WTC11 (cell line): ENCODE results near the gene ENGASE. TPM values are rescaled to one million over a fixed set of nuclear protein-coding genes. Genes with fewer than 3 reads are reported as not detected.

Source experiments
- ATAC-seq: fragments of 200-7000 bp; cut with Tn5 transposase; 2 replicates; pipeline ENCODE4 v1.10.0; 2021; ENCODE audit warnings: mild to moderate bottlenecking, moderate library complexity
- CTCF ChIA-PET: fragments of 300-600 bp; sonication (Branson Sonifier 250); formaldehyde crosslinking; loops from one replicate; lab custom pipeline; 2021; ENCODE audit warnings: antibody characterized with exemption; lab: Charles Lee
- POLR2A ChIA-PET: fragments of 350-600 bp; sonication (Branson Sonifier 250); formaldehyde crosslinking; loops from one replicate; lab custom pipeline; 2021; ENCODE audit warnings: antibody characterized with exemption; lab: Charles Lee
- DNase-seq: peaks from one replicate; pipeline ENCODE4 v3.0.0; 2021; ENCODE audit warnings: low spot score
- H3K27ac Mint-ChIP-seq: 2 replicates; pipeline ENCODE4 v1.8.0; 2021; ENCODE audit warnings: mixed read lengths
- H3K27me3 Mint-ChIP-seq: 2 replicates; pipeline ENCODE4 v1.8.0; 2021; ENCODE audit warnings: low read depth, mild to moderate bottlenecking, moderate library complexity, mixed read lengths
- H3K36me3 Mint-ChIP-seq: 2 replicates; pipeline ENCODE4 v1.8.0; 2021; ENCODE audit warnings: mixed read lengths
- H3K4me1 Mint-ChIP-seq: 2 replicates; pipeline ENCODE4 v1.8.0; 2022; ENCODE audit warnings: mixed read lengths
- H3K4me3 Mint-ChIP-seq: 2 replicates; pipeline ENCODE4 v1.8.0; 2021; ENCODE audit warnings: mild to moderate bottlenecking, moderate library complexity, mixed read lengths
- H3K9me3 Mint-ChIP-seq: 2 replicates; pipeline ENCODE4 v1.8.0; 2021; ENCODE audit warnings: mixed read lengths
- ATF1 ChIP-seq: sonication (generic); formaldehyde crosslinking; IDR thresholded peaks from 2 replicates; pipeline ENCODE4 v1.8.1; 2023; ENCODE audit warnings: mild to moderate bottlenecking, moderate library complexity, missing genetic modification reagents
- CBFB ChIP-seq: sonication (generic); formaldehyde crosslinking; IDR thresholded peaks from 2 replicates; pipeline ENCODE4 v1.8.1; 2022; ENCODE audit warnings: mild to moderate bottlenecking, low read depth, missing genetic modification reagents
- ELF4 ChIP-seq: sonication (generic); formaldehyde crosslinking; IDR thresholded peaks from 2 replicates; pipeline ENCODE4 v1.8.1; 2022; ENCODE audit warnings: low read depth, mild to moderate bottlenecking, moderate library complexity, missing genetic modification reagents
- ETV6 ChIP-seq: sonication (generic); formaldehyde crosslinking; IDR thresholded peaks from 2 replicates; pipeline ENCODE4 v1.8.1; 2022; ENCODE audit warnings: mild to moderate bottlenecking, missing genetic modification reagents
- KAT7 ChIP-seq: sonication (generic); formaldehyde crosslinking; IDR thresholded peaks from 2 replicates; pipeline ENCODE4 v1.8.1; 2023; ENCODE audit warnings: missing genetic modification reagents, mild to moderate bottlenecking, borderline replicate concordance
- MYBL2 ChIP-seq: sonication (generic); formaldehyde crosslinking; IDR thresholded peaks from 2 replicates; pipeline ENCODE4 v1.8.1; 2023; ENCODE audit warnings: mild to moderate bottlenecking, moderate library complexity, missing genetic modification reagents
- NFYB ChIP-seq: sonication (generic); formaldehyde crosslinking; conservative IDR thresholded peaks from 2 replicates; pipeline ENCODE4 v1.8.0; 2022; ENCODE audit warnings: low read depth, missing genetic modification reagents
- NR3C1 ChIP-seq: sonication (generic); formaldehyde crosslinking; conservative IDR thresholded peaks from 2 replicates; pipeline ENCODE4 v1.8.1; 2023; ENCODE audit warnings: low read depth, mild to moderate bottlenecking, missing genetic modification reagents
- SMAD3 ChIP-seq: sonication (generic); formaldehyde crosslinking; IDR thresholded peaks from 2 replicates; pipeline ENCODE4 v1.8.0; 2022; ENCODE audit warnings: missing genetic modification reagents, mild to moderate bottlenecking, borderline replicate concordance
- TEAD4 ChIP-seq: sonication (generic); formaldehyde crosslinking; IDR thresholded peaks from 2 replicates; pipeline ENCODE4 v1.8.0; 2022; ENCODE audit warnings: mild to moderate bottlenecking, missing genetic modification reagents
- ZBTB21 ChIP-seq: sonication (generic); formaldehyde crosslinking; IDR thresholded peaks from 2 replicates; pipeline ENCODE4 v1.8.1; 2023; ENCODE audit warnings: mild to moderate bottlenecking, missing genetic modification reagents, borderline replicate concordance
- ZNF121 ChIP-seq: sonication (generic); formaldehyde crosslinking; IDR thresholded peaks from 2 replicates; pipeline ENCODE4 v1.8.0; 2023; ENCODE audit warnings: missing genetic modification reagents
- ZNF263 ChIP-seq: sonication (generic); formaldehyde crosslinking; IDR thresholded peaks from 2 replicates; pipeline ENCODE4 v1.8.1; 2022; ENCODE audit warnings: low read depth, mild to moderate bottlenecking, moderate library complexity, missing genetic modification reagents
- ZNF396 ChIP-seq: fragments of 250-450 bp; sonication (Bioruptor Pico); IDR thresholded peaks from 2 replicates; pipeline ENCODE4 v1.8.0; 2021; ENCODE audit warnings: mild to moderate bottlenecking, moderate library complexity, borderline replicate concordance
- ZNF423 ChIP-seq: fragments of 250-450 bp; sonication (Bioruptor Pico); IDR thresholded peaks from 2 replicates; pipeline ENCODE4 v2.1.2; 2022; ENCODE audit warnings: mild to moderate bottlenecking, moderate library complexity
- ZNF671 ChIP-seq: fragments of 250-450 bp; sonication (Bioruptor Pico); IDR thresholded peaks from 2 replicates; pipeline ENCODE4 v1.8.0; 2021; ENCODE audit warnings: mild to moderate bottlenecking
- total RNA-seq: library from RNA; stranded (reverse); gene quantifications from 3 replicates; pipeline ENCODE4 v1.2.3, GENCODE V29; 2021
- TF ChIP-seq, protein P1 (sequence below): sonication (generic); formaldehyde crosslinking; conservative IDR thresholded peaks from 2 replicates; pipeline ENCODE4 v1.8.1; 2022; ENCODE audit warnings: mild to moderate bottlenecking, missing genetic modification reagents
- TF ChIP-seq, protein P2 (sequence below): sonication (generic); formaldehyde crosslinking; IDR thresholded peaks from 2 replicates; pipeline ENCODE4 v1.8.0; 2023; ENCODE audit warnings: missing genetic modification reagents
- TF ChIP-seq, protein P3 (sequence below): sonication (generic); formaldehyde crosslinking; IDR thresholded peaks from 2 replicates; pipeline ENCODE4 v1.8.1; 2023; ENCODE audit warnings: mild to moderate bottlenecking, missing genetic modification reagents
- TF ChIP-seq, protein P4 (sequence below): sonication (generic); formaldehyde crosslinking; IDR thresholded peaks from 2 replicates; pipeline ENCODE4 v1.8.1; 2022; ENCODE audit warnings: mild to moderate bottlenecking, moderate library complexity, missing genetic modification reagents
- TF ChIP-seq, protein P5 (sequence below): fragments of 200-600 bp; IDR thresholded peaks from 2 replicates; pipeline ENCODE4 v1.8.0; 2022; ENCODE audit warnings: antibody characterized with exemption
- TF ChIP-seq, protein P6 (sequence below): sonication (generic); formaldehyde crosslinking; IDR thresholded peaks from 2 replicates; pipeline ENCODE4 v1.8.0; 2022; ENCODE audit warnings: mild to moderate bottlenecking, missing genetic modification reagents
- TF ChIP-seq, protein P7 (sequence below): sonication (generic); formaldehyde crosslinking; IDR thresholded peaks from 2 replicates; pipeline ENCODE4 v1.8.1; 2023; ENCODE audit warnings: mild to moderate bottlenecking, missing genetic modification reagents, moderate library complexity
- TF ChIP-seq, protein P8 (sequence below): sonication (generic); formaldehyde crosslinking; IDR thresholded peaks from 2 replicates; pipeline ENCODE4 v1.8.0; 2022; ENCODE audit warnings: mild to moderate bottlenecking, missing genetic modification reagents

Gene ENGASE
- total RNA-seq, 1 experiment from 2014 or later = 41.6 TPM

DNA sequence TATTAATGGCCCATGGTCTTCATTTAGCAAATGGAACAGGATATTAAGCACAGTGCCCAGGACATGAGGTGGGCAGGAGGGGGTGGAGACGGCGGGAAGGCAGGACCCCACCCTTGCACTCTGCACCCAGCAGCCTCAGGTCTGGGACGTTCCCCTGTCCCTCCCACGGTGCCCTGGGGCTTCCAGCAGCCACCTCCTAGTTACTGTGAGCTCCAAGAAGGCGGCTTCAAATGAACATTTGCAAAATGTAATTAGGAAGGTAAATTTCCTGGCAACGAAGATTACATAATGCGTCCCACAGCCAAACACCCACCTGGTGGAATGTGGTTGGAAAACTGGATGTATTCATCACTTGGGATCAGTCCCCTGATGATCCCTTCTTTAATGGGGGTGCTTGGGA is 59.4 kb downstream of the ENGASE start:
- TF ChIP-seq SMAD3 (CRISPR knock-in tag) (no peak), KAT7 (CRISPR knock-in tag) (no peak), MYBL2 (CRISPR knock-in tag) (no peak), ZNF671 (CRISPR knock-in tag) (no peak), ZNF121 (CRISPR knock-in tag) (no peak), CBFB (CRISPR knock-in tag) (no peak), NFYB (no peak), ZBTB21 (CRISPR knock-in tag) (no peak), ZNF423 (CRISPR knock-in tag) (no peak), TEAD4 (CRISPR knock-in tag) (no peak), ZNF396 (CRISPR knock-in tag) (no peak)
- TF ChIP-seq, protein P1, sequence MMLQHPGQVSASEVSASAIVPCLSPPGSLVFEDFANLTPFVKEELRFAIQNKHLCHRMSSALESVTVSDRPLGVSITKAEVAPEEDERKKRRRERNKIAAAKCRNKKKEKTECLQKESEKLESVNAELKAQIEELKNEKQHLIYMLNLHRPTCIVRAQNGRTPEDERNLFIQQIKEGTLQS (CRISPR knock-in tag) = no peak
- TF ChIP-seq, protein P2, sequence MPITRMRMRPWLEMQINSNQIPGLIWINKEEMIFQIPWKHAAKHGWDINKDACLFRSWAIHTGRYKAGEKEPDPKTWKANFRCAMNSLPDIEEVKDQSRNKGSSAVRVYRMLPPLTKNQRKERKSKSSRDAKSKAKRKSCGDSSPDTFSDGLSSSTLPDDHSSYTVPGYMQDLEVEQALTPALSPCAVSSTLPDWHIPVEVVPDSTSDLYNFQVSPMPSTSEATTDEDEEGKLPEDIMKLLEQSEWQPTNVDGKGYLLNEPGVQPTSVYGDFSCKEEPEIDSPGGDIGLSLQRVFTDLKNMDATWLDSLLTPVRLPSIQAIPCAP = no peak
- TF ChIP-seq, protein P3, sequence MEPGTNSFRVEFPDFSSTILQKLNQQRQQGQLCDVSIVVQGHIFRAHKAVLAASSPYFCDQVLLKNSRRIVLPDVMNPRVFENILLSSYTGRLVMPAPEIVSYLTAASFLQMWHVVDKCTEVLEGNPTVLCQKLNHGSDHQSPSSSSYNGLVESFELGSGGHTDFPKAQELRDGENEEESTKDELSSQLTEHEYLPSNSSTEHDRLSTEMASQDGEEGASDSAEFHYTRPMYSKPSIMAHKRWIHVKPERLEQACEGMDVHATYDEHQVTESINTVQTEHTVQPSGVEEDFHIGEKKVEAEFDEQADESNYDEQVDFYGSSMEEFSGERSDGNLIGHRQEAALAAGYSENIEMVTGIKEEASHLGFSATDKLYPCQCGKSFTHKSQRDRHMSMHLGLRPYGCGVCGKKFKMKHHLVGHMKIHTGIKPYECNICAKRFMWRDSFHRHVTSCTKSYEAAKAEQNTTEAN = no peak
- Mint-ChIP-seq H3K27ac (no peak overlapping the region), H3K4me3 (no peak overlapping the region), H3K27me3 (no peaks in the 10 kb centered on the region), H3K4me1 (no peaks in the 10 kb centered on the region), H3K9me3 (peaks cover 9% of the 10 kb centered on the region), H3K36me3 (no peaks in the 10 kb centered on the region)
- ChIA-PET CTCF (interaction anchor here (1.2 to 2.2 kb wide), 2 partner anchors 29 to 46 kb away, joined by 3 to 8 read pairs; no protein-coding TSS in a partner anchor), POLR2A (no interaction called here)
- no peak for DNase-seq
- no peak for ATAC-seq

DNA sequence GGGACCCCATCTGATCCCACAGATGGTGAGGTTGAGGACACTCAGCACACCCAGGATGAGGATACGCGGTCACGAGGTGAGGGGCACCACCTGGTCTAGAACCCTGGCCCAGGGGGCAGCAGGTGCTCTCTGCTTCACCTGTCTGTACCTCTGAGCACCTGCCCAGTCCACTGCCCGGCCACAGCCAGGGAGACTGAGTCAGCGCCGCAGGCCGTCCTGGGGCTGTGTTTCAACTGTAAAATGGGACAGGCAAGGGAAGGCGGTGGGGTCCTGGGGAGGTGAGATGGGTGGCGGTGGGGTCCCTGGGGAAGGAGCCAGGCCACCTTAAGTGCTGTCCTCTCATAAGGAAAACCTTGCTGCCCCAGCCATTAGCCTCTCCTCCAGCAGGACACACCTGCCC is 60.4 kb downstream of the ENGASE start:
- no peak overlapping the region for H3K4me3 Mint-ChIP-seq
- ATAC-seq (no peak), DNase-seq (no peak)
- TF ChIP-seq, protein P4, sequence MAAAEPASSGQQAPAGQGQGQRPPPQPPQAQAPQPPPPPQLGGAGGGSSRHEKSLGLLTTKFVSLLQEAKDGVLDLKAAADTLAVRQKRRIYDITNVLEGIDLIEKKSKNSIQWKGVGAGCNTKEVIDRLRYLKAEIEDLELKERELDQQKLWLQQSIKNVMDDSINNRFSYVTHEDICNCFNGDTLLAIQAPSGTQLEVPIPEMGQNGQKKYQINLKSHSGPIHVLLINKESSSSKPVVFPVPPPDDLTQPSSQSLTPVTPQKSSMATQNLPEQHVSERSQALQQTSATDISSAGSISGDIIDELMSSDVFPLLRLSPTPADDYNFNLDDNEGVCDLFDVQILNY = no peak
- TF ChIP-seq ELF4 (CRISPR knock-in tag) = no peak
- TF ChIP-seq, protein P5, sequence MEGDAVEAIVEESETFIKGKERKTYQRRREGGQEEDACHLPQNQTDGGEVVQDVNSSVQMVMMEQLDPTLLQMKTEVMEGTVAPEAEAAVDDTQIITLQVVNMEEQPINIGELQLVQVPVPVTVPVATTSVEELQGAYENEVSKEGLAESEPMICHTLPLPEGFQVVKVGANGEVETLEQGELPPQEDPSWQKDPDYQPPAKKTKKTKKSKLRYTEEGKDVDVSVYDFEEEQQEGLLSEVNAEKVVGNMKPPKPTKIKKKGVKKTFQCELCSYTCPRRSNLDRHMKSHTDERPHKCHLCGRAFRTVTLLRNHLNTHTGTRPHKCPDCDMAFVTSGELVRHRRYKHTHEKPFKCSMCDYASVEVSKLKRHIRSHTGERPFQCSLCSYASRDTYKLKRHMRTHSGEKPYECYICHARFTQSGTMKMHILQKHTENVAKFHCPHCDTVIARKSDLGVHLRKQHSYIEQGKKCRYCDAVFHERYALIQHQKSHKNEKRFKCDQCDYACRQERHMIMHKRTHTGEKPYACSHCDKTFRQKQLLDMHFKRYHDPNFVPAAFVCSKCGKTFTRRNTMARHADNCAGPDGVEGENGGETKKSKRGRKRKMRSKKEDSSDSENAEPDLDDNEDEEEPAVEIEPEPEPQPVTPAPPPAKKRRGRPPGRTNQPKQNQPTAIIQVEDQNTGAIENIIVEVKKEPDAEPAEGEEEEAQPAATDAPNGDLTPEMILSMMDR = no peak
- no peak for TF ChIP-seq NFYB
- no peak for TF ChIP-seq NR3C1 (CRISPR knock-in tag)
- no peaks in the 10 kb centered on the region for H3K27me3 Mint-ChIP-seq
- no peaks in the 10 kb centered on the region for H3K36me3 Mint-ChIP-seq
- H3K27ac Mint-ChIP-seq = no peak overlapping the region
- H3K9me3 Mint-ChIP-seq = peaks cover 11% of the 10 kb centered on the region
- ChIA-PET CTCF (no interaction called here), POLR2A (no interaction called here)
- H3K4me1 Mint-ChIP-seq = no peaks in the 10 kb centered on the region

DNA sequence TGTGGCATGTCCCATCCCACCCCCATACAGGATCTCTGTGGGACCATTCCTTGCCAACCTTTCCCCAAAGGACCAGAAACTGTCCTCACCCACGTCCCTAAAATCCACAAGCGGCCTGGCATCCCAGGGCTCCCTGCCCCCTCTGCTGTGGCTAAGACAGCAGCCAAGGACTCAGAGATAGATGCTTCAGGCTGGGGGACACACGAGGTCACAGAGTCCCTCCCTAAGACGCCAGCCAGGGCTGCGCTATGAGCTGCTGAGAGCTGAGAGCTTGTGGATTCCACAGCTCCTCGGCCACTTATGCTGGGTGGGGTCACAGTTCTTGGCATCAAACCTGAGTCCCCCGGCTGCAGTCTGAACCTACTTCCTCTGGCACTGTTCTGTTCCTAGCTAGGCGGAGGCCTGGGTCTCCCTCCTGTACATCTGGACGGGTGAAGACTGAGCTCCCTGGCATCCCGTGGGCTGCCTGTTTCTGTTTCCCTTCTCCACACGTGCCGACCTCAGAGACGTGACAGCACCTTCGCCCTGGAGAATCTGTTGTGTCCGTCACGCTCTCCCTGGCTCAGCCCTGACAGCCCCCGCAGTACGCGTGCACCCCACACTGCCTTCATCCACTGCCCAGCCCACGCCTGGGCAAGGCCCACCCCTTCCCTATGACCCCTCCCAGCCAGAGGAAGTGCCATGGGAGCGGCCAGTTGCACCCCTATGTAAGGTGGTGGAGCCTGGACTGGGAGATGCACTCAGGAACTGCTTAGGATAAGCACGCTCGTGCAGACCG is 61.2 kb downstream of the ENGASE start:
- Mint-ChIP-seq H3K9me3 (peaks cover 11% of the 10 kb centered on the region), H3K27ac (peak overlapping the region; percentile 8; the same call in 1 of the 2 replicates), H3K4me1 (no peaks in the 10 kb centered on the region), H3K36me3 (no peaks in the 10 kb centered on the region), H3K27me3 (no peaks in the 10 kb centered on the region), H3K4me3 (no peak overlapping the region)
- ATAC-seq (no peak), DNase-seq (no peak)
- POLR2A ChIA-PET = no interaction called here
- CTCF ChIA-PET = interaction anchor here (0.6 to 1.4 kb wide), 5 partner anchors 12 to 256 kb away, joined by 3 to 13 read pairs (median 4); no protein-coding TSS in a partner anchor
- TF ChIP-seq, protein P6, sequence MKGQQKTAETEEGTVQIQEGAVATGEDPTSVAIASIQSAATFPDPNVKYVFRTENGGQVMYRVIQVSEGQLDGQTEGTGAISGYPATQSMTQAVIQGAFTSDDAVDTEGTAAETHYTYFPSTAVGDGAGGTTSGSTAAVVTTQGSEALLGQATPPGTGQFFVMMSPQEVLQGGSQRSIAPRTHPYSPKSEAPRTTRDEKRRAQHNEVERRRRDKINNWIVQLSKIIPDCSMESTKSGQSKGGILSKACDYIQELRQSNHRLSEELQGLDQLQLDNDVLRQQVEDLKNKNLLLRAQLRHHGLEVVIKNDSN (CRISPR knock-in tag) = no peak
- TF ChIP-seq ZNF263 (CRISPR knock-in tag) = no peak
- TF ChIP-seq, protein P7, sequence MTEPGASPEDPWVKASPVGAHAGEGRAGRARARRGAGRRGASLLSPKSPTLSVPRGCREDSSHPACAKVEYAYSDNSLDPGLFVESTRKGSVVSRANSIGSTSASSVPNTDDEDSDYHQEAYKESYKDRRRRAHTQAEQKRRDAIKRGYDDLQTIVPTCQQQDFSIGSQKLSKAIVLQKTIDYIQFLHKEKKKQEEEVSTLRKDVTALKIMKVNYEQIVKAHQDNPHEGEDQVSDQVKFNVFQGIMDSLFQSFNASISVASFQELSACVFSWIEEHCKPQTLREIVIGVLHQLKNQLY (CRISPR knock-in tag) = no peak
- no peak for TF ChIP-seq ATF1 (CRISPR knock-in tag)
- TF ChIP-seq ETV6 (CRISPR knock-in tag) = no peak
- TF ChIP-seq, protein P8, sequence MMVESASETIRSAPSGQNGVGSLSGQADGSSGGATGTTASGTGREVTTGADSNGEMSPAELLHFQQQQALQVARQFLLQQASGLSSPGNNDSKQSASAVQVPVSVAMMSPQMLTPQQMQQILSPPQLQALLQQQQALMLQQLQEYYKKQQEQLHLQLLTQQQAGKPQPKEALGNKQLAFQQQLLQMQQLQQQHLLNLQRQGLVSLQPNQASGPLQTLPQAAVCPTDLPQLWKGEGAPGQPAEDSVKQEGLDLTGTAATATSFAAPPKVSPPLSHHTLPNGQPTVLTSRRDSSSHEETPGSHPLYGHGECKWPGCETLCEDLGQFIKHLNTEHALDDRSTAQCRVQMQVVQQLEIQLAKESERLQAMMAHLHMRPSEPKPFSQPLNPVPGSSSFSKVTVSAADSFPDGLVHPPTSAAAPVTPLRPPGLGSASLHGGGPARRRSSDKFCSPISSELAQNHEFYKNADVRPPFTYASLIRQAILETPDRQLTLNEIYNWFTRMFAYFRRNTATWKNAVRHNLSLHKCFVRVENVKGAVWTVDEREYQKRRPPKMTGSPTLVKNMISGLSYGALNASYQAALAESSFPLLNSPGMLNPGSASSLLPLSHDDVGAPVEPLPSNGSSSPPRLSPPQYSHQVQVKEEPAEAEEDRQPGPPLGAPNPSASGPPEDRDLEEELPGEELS (CRISPR knock-in tag) = no peak
